ENCODE data around the gene GPR161. TPM values are rescaled to one million over a fixed set of nuclear protein-coding genes. Genes with fewer than 3 reads are reported as not detected.
A peak's percentile ranks its signal among the peaks of the same experiment; 100 is the strongest.

The GPR161 gene
- total RNA-seq, 1 experiment from 2014 or later: 6.0 TPM

DNA sequence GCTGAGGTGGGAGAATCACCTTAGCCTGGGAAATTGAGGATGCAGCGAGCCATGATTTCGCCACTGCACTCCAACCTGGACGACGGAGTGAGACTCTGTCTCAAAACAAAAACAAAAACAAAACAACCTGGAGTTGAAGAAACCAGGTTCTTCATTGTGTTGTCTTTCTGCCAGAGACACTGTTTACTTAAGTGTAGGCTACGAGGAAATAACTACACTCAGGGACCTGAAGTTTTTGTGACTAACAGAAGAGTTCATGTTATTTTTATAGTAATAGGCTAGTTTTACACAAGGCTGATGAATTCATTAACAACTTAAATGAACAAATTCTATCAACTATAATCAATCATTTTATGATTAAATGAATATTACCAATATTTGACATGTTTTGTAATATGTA, 101.4 kb downstream of the GPR161 start:
- 0 out of 2 replicates have a peak, but pooled peaks cover 4% of the 10 kb centered on the region for H3K36me3 ChIP-seq (ENCODE audit: low read depth)
- ChIA-PET CTCF (no interaction called here), POLR2A (ENCODE audit: unreplicated experiment) (no interaction called here)
- no peaks in the 10 kb centered on the region for H3K27me3 ChIP-seq (ENCODE audit: insufficient read depth, low read depth)
- TF ChIP-seq EZH2 (IDR thresholded peaks at IDR 0.05; ENCODE audit: low read depth): no peak
- no peak for TF ChIP-seq CTCF (conservative IDR thresholded peaks at IDR 0.05)
- no peak overlapping the region for H3K27ac ChIP-seq
- peak in 1 of 2 experiments; percentile 36 for DNase-seq
- no peaks in the 10 kb centered on the region for H3K9me3 ChIP-seq (ENCODE audit: insufficient read depth, low read depth)
- H4K20me1 ChIP-seq (ENCODE audit: insufficient read depth): no peaks in the 10 kb centered on the region; the same call in 1 of the 2 replicates
- no peaks in the 10 kb centered on the region for H3K79me2 ChIP-seq (ENCODE audit: low read depth)
- intact Hi-C loops (cut with micrococcal nuclease; ENCODE audit: unreplicated experiment): no loop called here
- no TSS peak for BruUV-seq (replicated peaks)
- H3K9me2 ChIP-seq (ENCODE audit: insufficient read depth): no peaks in the 10 kb centered on the region
- H3K4me1 ChIP-seq (replicated peaks; ENCODE audit: insufficient read depth): no peaks in the 10 kb centered on the region
- H3F3A ChIP-seq (ENCODE audit: insufficient read depth, low read depth): peaks cover 16% of the 10 kb centered on the region
- no peak overlapping the region for H3K4me2 ChIP-seq
- H2AFZ ChIP-seq: no peak overlapping the region
- no peak overlapping the region for H3K4me3 ChIP-seq

DNA sequence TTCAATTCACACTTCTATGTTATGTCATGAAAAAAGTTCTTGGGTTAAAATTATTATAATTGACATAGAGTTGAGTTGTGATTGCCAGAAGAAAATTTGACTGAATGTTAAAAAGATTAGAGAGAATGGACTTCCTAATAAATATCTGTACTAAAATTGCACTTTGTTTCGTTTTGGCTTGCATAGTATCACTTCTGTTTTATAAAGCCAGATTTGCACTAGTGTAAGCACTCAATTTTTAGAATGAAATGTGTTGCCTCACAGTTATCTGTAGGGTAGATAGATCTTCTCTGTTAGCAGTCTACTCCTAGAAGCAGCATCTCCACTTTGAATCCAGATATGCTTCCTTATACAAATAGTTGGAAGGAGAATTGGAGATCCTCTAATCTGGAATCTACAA, 104.7 kb downstream of the GPR161 start:
- H3K27ac ChIP-seq: no peak overlapping the region
- no peaks in the 10 kb centered on the region; the same call in 1 of the 2 replicates for H4K20me1 ChIP-seq (ENCODE audit: insufficient read depth)
- no peaks in the 10 kb centered on the region for H3K79me2 ChIP-seq (ENCODE audit: low read depth)
- ChIA-PET CTCF (no interaction called here), POLR2A (ENCODE audit: unreplicated experiment) (no interaction called here)
- TF ChIP-seq EZH2 (IDR thresholded peaks at IDR 0.05; ENCODE audit: low read depth): no peak
- no peak for TF ChIP-seq CTCF (conservative IDR thresholded peaks at IDR 0.05)
- H3K9me2 ChIP-seq (ENCODE audit: insufficient read depth): no peaks in the 10 kb centered on the region
- DNase-seq: no peak
- peaks cover 18% of the 10 kb centered on the region for H3F3A ChIP-seq (ENCODE audit: insufficient read depth, low read depth)
- no peak overlapping the region for H3K4me2 ChIP-seq
- H3K9me3 ChIP-seq (ENCODE audit: insufficient read depth, low read depth): no peaks in the 10 kb centered on the region; the same call in 1 of the 2 replicates
- no peaks in the 10 kb centered on the region for H3K27me3 ChIP-seq (ENCODE audit: insufficient read depth, low read depth)
- BruUV-seq (replicated peaks): no TSS peak
- H3K36me3 ChIP-seq (ENCODE audit: low read depth): 0 out of 2 replicates have a peak, but pooled peaks cover 7% of the 10 kb centered on the region
- no peaks in the 10 kb centered on the region for H3K4me1 ChIP-seq (replicated peaks; ENCODE audit: insufficient read depth)
- no peak overlapping the region for H2AFZ ChIP-seq
- no peak overlapping the region for H3K4me3 ChIP-seq
- intact Hi-C loops (cut with micrococcal nuclease; ENCODE audit: unreplicated experiment): loop anchor here (5.0 kb wide), 1 partner anchor 35 kb away; no protein-coding TSS in a partner anchor

- Histone ChIP-seq H4K20me1 (ENCODE audit: insufficient read depth) (no peaks in the 10 kb centered on the region; the same call in 1 of the 2 replicates), H3K27me3 (ENCODE audit: insufficient read depth, low read depth) (no peaks in the 10 kb centered on the region), H2AFZ (no peak overlapping the region), H3K4me2 (no peak overlapping the region), H3K27ac (no peak overlapping the region), H3K4me1 (replicated peaks; ENCODE audit: insufficient read depth) (no peaks in the 10 kb centered on the region), H3K9me3 (ENCODE audit: insufficient read depth, low read depth) (no peaks in the 10 kb centered on the region; the same call in 1 of the 2 replicates), H3K79me2 (ENCODE audit: low read depth) (no peaks in the 10 kb centered on the region), H3K9me2 (ENCODE audit: insufficient read depth) (no peaks in the 10 kb centered on the region), H3F3A (ENCODE audit: insufficient read depth, low read depth) (peaks cover 18% of the 10 kb centered on the region), H3K4me3 (no peak overlapping the region), H3K36me3 (ENCODE audit: low read depth) (0 out of 2 replicates have a peak, but pooled peaks cover 7% of the 10 kb centered on the region)
- no peak for DNase-seq
- BruUV-seq (replicated peaks): no TSS peak
- CTCF ChIA-PET: no interaction called here
- intact Hi-C loops (cut with micrococcal nuclease; ENCODE audit: unreplicated experiment): loop anchor here (5.0 kb wide), 1 partner anchor 36 kb away; no protein-coding TSS in a partner anchor
- TF ChIP-seq EZH2 (IDR thresholded peaks at IDR 0.05; ENCODE audit: low read depth): no peak
- TF ChIP-seq CTCF (conservative IDR thresholded peaks at IDR 0.05): no peak
- POLR2A ChIA-PET (ENCODE audit: unreplicated experiment): no interaction called here
These were observed 105.1 kb downstream of the GPR161 start for GRCh38 chr1:168031627-168032026.

All from PC-9 (cell line).